ENCODE measurements around the gene COL27A1.

DNA sequence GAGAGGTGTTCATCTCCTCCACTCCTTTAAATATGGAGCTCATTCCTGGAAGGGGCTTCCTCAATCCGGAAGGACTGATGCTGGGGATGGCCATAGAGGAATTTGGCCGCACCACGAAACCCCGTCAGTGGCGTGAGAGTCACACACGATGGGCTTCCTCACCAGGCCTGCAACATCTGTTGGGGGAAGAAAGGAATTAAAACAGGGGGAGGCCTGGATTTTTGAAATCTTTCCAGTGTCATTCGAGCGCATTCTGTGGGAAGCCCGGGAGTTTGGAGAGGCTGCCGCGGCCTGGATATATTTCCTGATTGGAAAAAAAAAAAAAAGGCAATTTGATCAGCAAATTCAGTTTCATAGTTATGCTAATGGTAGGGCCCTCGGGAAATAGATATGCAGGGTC, 91.2 kb downstream of the COL27A1 start:
- TF ChIP-seq, protein P1, sequence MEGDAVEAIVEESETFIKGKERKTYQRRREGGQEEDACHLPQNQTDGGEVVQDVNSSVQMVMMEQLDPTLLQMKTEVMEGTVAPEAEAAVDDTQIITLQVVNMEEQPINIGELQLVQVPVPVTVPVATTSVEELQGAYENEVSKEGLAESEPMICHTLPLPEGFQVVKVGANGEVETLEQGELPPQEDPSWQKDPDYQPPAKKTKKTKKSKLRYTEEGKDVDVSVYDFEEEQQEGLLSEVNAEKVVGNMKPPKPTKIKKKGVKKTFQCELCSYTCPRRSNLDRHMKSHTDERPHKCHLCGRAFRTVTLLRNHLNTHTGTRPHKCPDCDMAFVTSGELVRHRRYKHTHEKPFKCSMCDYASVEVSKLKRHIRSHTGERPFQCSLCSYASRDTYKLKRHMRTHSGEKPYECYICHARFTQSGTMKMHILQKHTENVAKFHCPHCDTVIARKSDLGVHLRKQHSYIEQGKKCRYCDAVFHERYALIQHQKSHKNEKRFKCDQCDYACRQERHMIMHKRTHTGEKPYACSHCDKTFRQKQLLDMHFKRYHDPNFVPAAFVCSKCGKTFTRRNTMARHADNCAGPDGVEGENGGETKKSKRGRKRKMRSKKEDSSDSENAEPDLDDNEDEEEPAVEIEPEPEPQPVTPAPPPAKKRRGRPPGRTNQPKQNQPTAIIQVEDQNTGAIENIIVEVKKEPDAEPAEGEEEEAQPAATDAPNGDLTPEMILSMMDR (optimal IDR thresholded peaks at IDR 0.05 in 1 of 3, IDR thresholded peaks at IDR 0.05 in 1 of 3, conservative IDR thresholded peaks at IDR 0.05 in 1 of 3; ENCODE audit: extremely low read depth in 1 of 3, insufficient read depth in 2 of 3, low read length in 3 of 3): no peak
- no peak for TF ChIP-seq EZH2 (IDR thresholded peaks at IDR 0.05; ENCODE audit: low read length)

All from keratinocyte (primary cell).